WERI-Rb-1 (cell line): ENCODE data around the gene NF1.

Source experiments
- DNase-seq: peaks from one replicate; pipeline ENCODE4 v3.0.0-alpha.2; 2020
- H3K27ac ChIP-seq: fragments of 250-450 bp; sonication (Bioruptor Pico); 2 replicates; pipeline ENCODE4 v1.5.1; 2020; ENCODE audit warnings: mild to moderate bottlenecking, moderate library complexity
- H3K27me3 ChIP-seq: fragments of 250-450 bp; sonication (Bioruptor Pico); 2 replicates; pipeline ENCODE4 v1.5.1; 2021; ENCODE audit warnings: mild to moderate bottlenecking, low read depth, moderate library complexity; ENCODE audit not compliant: insufficient read depth, severe bottlenecking
- H3K36me3 ChIP-seq: fragments of 250-450 bp; sonication (Bioruptor Pico); 2 replicates; pipeline ENCODE4 v1.5.1; 2020; ENCODE audit warnings: mild to moderate bottlenecking, moderate library complexity
- H3K4me3 ChIP-seq: 2 replicates; pipeline ENCODE4 v1.5.1; 2011; ENCODE audit warnings: low read depth, mild to moderate bottlenecking, control low read depth, low read length
- H3K9me3 ChIP-seq: fragments of 250-450 bp; sonication (Bioruptor Pico); 2 replicates; pipeline ENCODE4 v1.5.1; 2021; ENCODE audit warnings: mild to moderate bottlenecking, moderate library complexity; ENCODE audit not compliant: severe bottlenecking
- TF ChIP-seq, protein P1 (sequence below): IDR thresholded peaks from 2 replicates; pipeline ENCODE4 v1.5.1; 2011; ENCODE audit warnings: low read depth, mild to moderate bottlenecking, control low read depth, inconsistent platforms, low read length

The NF1 gene

DNA sequence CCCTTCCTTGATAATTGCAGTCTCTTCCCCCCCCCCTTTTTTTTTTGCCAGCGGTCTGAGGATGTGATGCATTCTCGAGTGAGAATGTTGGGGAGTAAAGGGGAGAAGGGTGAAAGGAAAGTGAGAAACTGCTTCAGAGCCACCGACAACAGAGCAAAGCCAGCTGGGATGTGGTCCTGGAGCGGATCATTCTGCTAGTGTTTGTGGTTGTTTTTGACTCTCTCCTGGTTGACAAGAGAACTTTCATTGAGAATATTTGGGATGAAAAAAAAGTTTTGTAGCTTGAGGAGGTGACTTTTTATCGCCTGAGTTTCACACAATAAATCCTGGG, 1.3 kb downstream of the NF1 start:
- Histone ChIP-seq H3K27ac (peak overlapping the region; percentile 100), H3K36me3 (peaks cover 10% of the 10 kb centered on the region)
- DNase-seq: no peak

DNA sequence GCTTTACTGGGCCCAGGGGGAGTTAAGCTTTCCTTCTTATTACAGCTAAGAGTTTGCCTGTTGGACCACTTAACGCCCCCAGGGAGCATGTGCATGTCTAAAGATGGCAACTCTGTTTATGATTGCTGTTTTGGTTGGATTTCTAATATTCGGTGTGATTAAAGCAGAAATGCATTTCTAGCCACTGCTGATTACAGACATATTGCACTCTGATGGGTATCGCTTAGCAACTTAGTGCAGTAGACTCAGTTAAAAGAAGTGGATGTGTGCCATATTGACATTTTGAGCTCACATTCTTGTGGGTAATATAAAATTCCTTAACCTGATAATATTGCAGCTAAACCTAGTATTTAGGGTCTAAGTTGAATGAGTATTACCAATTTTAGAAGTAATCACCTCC, 4.2 kb downstream of the NF1 start:
- Histone ChIP-seq H3K27me3 (no peaks in the 10 kb centered on the region), H3K4me3 (no peak overlapping the region), H3K9me3 (no peaks in the 10 kb centered on the region), H3K27ac (no peak overlapping the region), H3K36me3 (peaks cover 10% of the 10 kb centered on the region)
- TF ChIP-seq, protein P1, sequence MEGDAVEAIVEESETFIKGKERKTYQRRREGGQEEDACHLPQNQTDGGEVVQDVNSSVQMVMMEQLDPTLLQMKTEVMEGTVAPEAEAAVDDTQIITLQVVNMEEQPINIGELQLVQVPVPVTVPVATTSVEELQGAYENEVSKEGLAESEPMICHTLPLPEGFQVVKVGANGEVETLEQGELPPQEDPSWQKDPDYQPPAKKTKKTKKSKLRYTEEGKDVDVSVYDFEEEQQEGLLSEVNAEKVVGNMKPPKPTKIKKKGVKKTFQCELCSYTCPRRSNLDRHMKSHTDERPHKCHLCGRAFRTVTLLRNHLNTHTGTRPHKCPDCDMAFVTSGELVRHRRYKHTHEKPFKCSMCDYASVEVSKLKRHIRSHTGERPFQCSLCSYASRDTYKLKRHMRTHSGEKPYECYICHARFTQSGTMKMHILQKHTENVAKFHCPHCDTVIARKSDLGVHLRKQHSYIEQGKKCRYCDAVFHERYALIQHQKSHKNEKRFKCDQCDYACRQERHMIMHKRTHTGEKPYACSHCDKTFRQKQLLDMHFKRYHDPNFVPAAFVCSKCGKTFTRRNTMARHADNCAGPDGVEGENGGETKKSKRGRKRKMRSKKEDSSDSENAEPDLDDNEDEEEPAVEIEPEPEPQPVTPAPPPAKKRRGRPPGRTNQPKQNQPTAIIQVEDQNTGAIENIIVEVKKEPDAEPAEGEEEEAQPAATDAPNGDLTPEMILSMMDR: no peak
- no peak for DNase-seq

More for the DNA sequence above, 1.3 kb downstream of the NF1 start:
- TF ChIP-seq, protein P1: no peak
- Histone ChIP-seq H3K4me3 (peak overlapping the region; percentile 96), H3K9me3 (no peaks in the 10 kb centered on the region), H3K27me3 (no peaks in the 10 kb centered on the region)

DNA sequence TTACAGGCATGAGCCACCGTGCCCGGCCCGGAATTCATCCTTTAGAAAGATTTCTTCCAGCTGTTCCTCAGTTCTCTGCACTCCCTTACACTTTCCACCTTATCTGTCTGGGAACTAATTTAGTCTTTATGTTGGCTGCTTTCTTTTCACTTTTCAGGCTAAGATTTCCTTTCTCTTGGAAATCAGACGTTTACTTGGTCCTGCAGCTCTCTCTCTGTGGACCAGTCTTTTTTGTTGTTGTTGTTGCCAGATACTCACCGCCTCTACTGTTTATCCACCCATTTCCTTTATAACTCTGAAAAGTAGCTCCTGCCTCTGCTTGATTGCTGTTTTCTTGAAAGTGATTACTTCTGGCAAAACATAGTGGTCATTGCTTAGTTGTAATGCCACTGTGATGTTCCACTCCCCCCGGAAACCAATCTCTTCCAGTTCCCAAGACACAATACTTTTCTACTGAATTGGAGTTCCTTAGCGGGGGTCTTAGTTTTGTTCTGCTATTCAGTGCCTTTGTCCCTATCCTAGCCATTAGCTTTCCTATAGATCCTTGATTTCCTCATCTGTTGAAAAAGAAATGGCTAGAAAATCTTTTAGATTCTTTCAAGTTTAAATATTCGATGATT, 6.2 kb downstream of the NF1 start:
- TF ChIP-seq, protein P1: no peak
- H3K36me3 ChIP-seq: peaks cover 8% of the 10 kb centered on the region
- H3K27me3 ChIP-seq: no peaks in the 10 kb centered on the region
- H3K4me3 ChIP-seq: no peak overlapping the region
- DNase-seq: no peak
- no peaks in the 10 kb centered on the region for H3K9me3 ChIP-seq
- no peak overlapping the region for H3K27ac ChIP-seq

DNA sequence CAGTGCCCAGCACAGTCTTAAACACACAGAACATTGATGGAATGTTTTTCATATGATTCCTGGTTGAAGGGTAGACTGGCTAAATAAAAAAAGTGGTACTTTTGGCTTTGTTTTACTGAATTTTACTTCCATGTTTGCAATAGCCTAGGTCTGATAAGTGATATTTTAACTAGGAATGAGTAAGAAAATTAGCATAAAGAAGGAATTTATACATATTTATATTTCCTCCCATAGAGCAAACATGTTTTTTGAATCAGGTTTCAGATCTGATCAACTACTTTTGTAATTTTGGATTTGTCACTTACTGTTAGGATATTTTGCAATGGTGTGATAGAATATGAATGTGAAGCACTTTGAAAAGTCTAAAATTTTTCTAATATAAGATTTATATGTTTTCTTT, 7.2 kb downstream of the NF1 start:
- peaks cover 3% of the 10 kb centered on the region for H3K36me3 ChIP-seq
- no peak overlapping the region for H3K4me3 ChIP-seq
- no peaks in the 10 kb centered on the region for H3K9me3 ChIP-seq
- no peak overlapping the region for H3K27ac ChIP-seq
- DNase-seq: no peak
- TF ChIP-seq, protein P1: no peak
- H3K27me3 ChIP-seq: no peaks in the 10 kb centered on the region

DNA sequence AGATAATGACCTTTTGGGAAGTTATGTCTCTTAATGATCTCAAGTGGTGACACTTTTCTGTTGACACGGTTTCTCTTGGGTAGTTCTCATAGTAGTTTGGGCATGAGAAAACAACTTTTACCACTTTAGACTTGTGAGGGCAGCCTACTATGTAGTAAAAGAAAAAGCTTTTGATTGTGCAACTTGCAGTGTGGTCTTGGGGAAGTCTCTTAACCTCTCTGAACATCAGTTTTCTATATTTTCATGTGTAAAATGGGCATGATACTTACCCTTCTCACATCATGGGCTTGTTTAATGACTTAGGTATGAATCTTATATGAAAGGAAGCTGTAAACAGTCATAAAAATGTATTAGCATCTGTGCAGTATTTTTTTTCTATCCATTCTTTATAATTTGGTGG, 11.2 kb downstream of the NF1 start:
- H3K27me3 ChIP-seq: no peaks in the 10 kb centered on the region
- no peak overlapping the region for H3K4me3 ChIP-seq
- DNase-seq: no peak
- TF ChIP-seq, protein P1: no peak
- H3K36me3 ChIP-seq: no peaks in the 10 kb centered on the region
- H3K27ac ChIP-seq: no peak overlapping the region
- no peaks in the 10 kb centered on the region for H3K9me3 ChIP-seq

DNA sequence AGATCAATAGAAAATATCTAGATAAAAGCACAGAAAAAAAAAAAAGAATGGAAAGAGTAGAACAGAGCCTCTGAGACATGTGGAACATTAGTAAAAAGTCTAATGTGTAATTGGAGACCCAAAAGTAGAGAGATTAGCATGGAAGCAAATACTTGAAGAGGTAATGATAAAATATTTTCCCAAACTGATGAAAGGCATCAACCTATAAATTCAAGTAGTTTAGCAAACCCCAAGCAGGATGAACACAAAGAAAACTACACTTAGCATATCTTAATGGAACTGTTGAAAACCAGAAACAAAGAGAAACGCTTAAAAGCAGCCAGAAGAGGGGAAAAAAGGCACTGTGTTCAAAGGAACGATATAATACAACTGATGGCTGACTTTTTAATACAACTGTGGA, 16.4 kb downstream of the NF1 start:
- no peaks in the 10 kb centered on the region for H3K36me3 ChIP-seq
- H3K27ac ChIP-seq: no peak overlapping the region
- H3K27me3 ChIP-seq: no peaks in the 10 kb centered on the region
- H3K9me3 ChIP-seq: no peaks in the 10 kb centered on the region
- TF ChIP-seq, protein P1: no peak
- no peak overlapping the region for H3K4me3 ChIP-seq
- no peak for DNase-seq
